HCT116 (cell line): Measurements from ENCODE around the gene SSTR5. TPM values are rescaled to one million over a fixed set of nuclear protein-coding genes. Genes with fewer than 3 reads are reported as not detected.

Source experiments
- ATAC-seq: fragments of 200-7000 bp; cut with Tn5 transposase; 2 replicates; pipeline ENCODE4 v1.9.1; 2020; ENCODE audit warnings: mild to moderate bottlenecking, moderate library complexity
- BruUV-seq: library from RNA; stranded (reverse); fragments of 400-500 nt; replicated peaks from 2 replicates; lab custom pipeline; 2021; lab: Mats Ljungman, UMichigan
- CTCF ChIA-PET: fragments of 300-600 bp; sonication (Branson Sonifier 250); formaldehyde crosslinking; loops from one replicate; lab custom pipeline; 2021; ENCODE audit warnings: antibody characterized with exemption; lab: Charles Lee
- POLR2A ChIA-PET: fragments of 300-600, 350-600 bp; sonication (Branson Sonifier 250); formaldehyde crosslinking; loops from one replicate; lab custom pipeline; 2021; ENCODE audit warnings: antibody characterized with exemption; lab: Charles Lee
- RAD21 ChIA-PET, 2 experiments: fragments of 300-600 bp; sonication (Branson Sonifier 250); formaldehyde crosslinking; loops; one replicate each; lab custom pipeline; 2023; ENCODE audit warnings: low total read pairs in 2 of 2; ENCODE audit not compliant: uncharacterized antibody in 2 of 2, unreplicated experiment in 2 of 2, low non-redundant PET in 1 of 2; lab: Charles Lee
- DNase-seq: peaks from one replicate; pipeline ENCODE4 v3.0.0-alpha.2; 2010; ENCODE audit warnings: low read depth, low spot score
- H2AFZ ChIP-seq: fragments of 200-600 bp; shearing (Covaris generic), sonication (generic); 2 replicates; pipeline ENCODE4 v1.6.1; 2017; ENCODE audit warnings: low read depth, mixed run types, mixed read lengths, antibody characterized with exemption, low read length; ENCODE audit not compliant: poor library complexity, severe bottlenecking
- H3K27ac ChIP-seq: 2 replicates; pipeline ENCODE4 v1.5.1; 2012; ENCODE audit warnings: low read depth, low read length
- H3K27me3 ChIP-seq: fragments of 200-600 bp; sonication (generic); 2 replicates; pipeline ENCODE4 v1.6.1; 2016; ENCODE audit warnings: mixed run types, low read length, mixed read lengths; ENCODE audit not compliant: insufficient read depth
- H3K36me3 ChIP-seq, 2 experiments: fragments of 200-500 bp in 1 of 2; fragments of 200-600 bp in 1 of 2; sonication (Bioruptor generic) in 1 of 2; sonication (generic) in 1 of 2; 2 replicates each; pipeline versions ENCODE4 v1.5.1 to v1.6.1; 2014 to 2016; ENCODE audit warnings: low read length in 2 of 2, inconsistent platforms in 1 of 2, mixed read lengths in 1 of 2, mixed run types in 1 of 2; ENCODE audit not compliant: insufficient read depth in 2 of 2, control insufficient read depth in 1 of 2
- H3K4me1 ChIP-seq, 2 experiments: fragments of 200-600 bp in 1 of 2; sonication (generic) in 1 of 2; 2 replicates each; pipeline versions ENCODE4 v1.5.1 to v1.6.1; 2012 to 2017; ENCODE audit warnings: low read length in 2 of 2, inconsistent platforms in 1 of 2, mild to moderate bottlenecking in 1 of 2, mixed read lengths in 1 of 2, mixed run types in 1 of 2, moderate library complexity in 1 of 2; ENCODE audit not compliant: insufficient read depth in 2 of 2, control insufficient read depth in 1 of 2
- H3K4me2 ChIP-seq: fragments of 200-600 bp; sonication (generic); 2 replicates; pipeline ENCODE4 v1.6.1; 2017; ENCODE audit warnings: mixed run types, low read length, mixed read lengths
- H3K4me3 ChIP-seq, 2 experiments: fragments of 200-600 bp in 1 of 2; sonication (generic) in 1 of 2; replicated peaks in 1 of 2; 2 replicates each; pipeline ENCODE4 v1.5.1; 2011 to 2016; ENCODE audit warnings: low read length in 2 of 2, control low read depth in 1 of 2, low read depth in 1 of 2, mild to moderate bottlenecking in 1 of 2, mixed read lengths in 1 of 2, mixed run types in 1 of 2
- H3K79me2 ChIP-seq: fragments of 200-600 bp; sonication (generic); 2 replicates; pipeline ENCODE4 v1.6.1; 2017; ENCODE audit warnings: mild to moderate bottlenecking, mixed run types, low read length, moderate library complexity, mixed read lengths; ENCODE audit not compliant: insufficient read depth
- H3K9ac ChIP-seq: fragments of 200-600 bp; sonication (generic); 2 replicates; pipeline ENCODE4 v1.6.1; 2016; ENCODE audit warnings: low read length, mixed read lengths
- H3K9me2 ChIP-seq: fragments of 200-600 bp; sonication (generic), shearing (Covaris generic); 2 replicates; pipeline ENCODE4 v1.6.1; 2017; ENCODE audit warnings: mixed run types, mild to moderate bottlenecking, moderate library complexity; ENCODE audit not compliant: insufficient read depth
- H3K9me3 ChIP-seq, 2 experiments: fragments of 200-500 bp in 1 of 2; fragments of 200-600 bp in 1 of 2; sonication (Bioruptor generic) in 1 of 2; sonication (generic) in 1 of 2; 2 replicates each; pipeline ENCODE4 v1.6.1; 2014 to 2017; ENCODE audit warnings: low read length in 2 of 2, mixed read lengths in 2 of 2, inconsistent platforms in 1 of 2, low read depth in 1 of 2, mild to moderate bottlenecking in 1 of 2, mixed run types in 1 of 2, moderate library complexity in 1 of 2; ENCODE audit not compliant: control insufficient read depth in 1 of 2, insufficient read depth in 1 of 2
- H4K20me1 ChIP-seq: fragments of 200-600 bp; sonication (generic), shearing (Covaris generic); 2 replicates; pipeline ENCODE4 v1.6.1; 2017; ENCODE audit warnings: mixed run types, mild to moderate bottlenecking, moderate library complexity; ENCODE audit not compliant: insufficient read depth
- CBX3 ChIP-seq: IDR thresholded peaks from 2 replicates; pipeline ENCODE4 v1.6.1; 2012; ENCODE audit warnings: low read depth
- CTCF ChIP-seq, 3 experiments: fragments of 200-600 bp in 1 of 3; sonication (generic) in 1 of 3; IDR thresholded peaks in 2 of 3; conservative IDR thresholded peaks in 1 of 3; 2 replicates each; pipeline ENCODE4 v1.5.1; 2012 to 2017; ENCODE audit warnings: low read depth in 2 of 3, low read length in 2 of 3, antibody characterized with exemption in 1 of 3, borderline replicate concordance in 1 of 3, control low read depth in 1 of 3, mild to moderate bottlenecking in 1 of 3, mixed read lengths in 1 of 3, mixed run types in 1 of 3, moderate library complexity in 1 of 3; ENCODE audit not compliant: insufficient read depth in 1 of 3
- RAD21 ChIP-seq: IDR thresholded peaks from 2 replicates; pipeline ENCODE4 v1.6.1; 2012; ENCODE audit warnings: low read depth, mild to moderate bottlenecking
- TCF7L2 ChIP-seq: IDR thresholded peaks from 2 replicates; pipeline ENCODE4 v1.7.0; 2011; ENCODE audit warnings: borderline replicate concordance, inconsistent platforms; ENCODE audit not compliant: insufficient read depth, insufficient read length; ENCODE audit errors: extremely low read depth
- intact Hi-C: fragments of 100-400 bp; cut with micrococcal nuclease; formaldehyde crosslinking; loops from 2 replicates; pipeline ENCODE4 v1.10.0; 2022
- total RNA-seq: library from RNA; stranded (reverse); gene quantifications from one replicate; pipeline ENCODE4 v1.2.1, GENCODE V29; 2021; ENCODE audit not compliant: unreplicated experiment

Gene SSTR5
- total RNA-seq, 1 experiment from 2014 or later = 7.2 TPM

GRCh38 chr16:1056196-1056595 is 16.4 kb upstream of the SSTR5 start:
- BruUV-seq = no TSS peak
- no peaks in the 10 kb centered on the region for H4K20me1 ChIP-seq
- TF ChIP-seq RAD21 = no peak
- H3K9ac ChIP-seq = no peak overlapping the region
- no peak overlapping the region for H2AFZ ChIP-seq
- ATAC-seq = no peak
- ChIA-PET RAD21 (interaction anchor here in 1 of 2 experiments (1.2 to 1.6 kb wide), 2 partner anchors 43 to 47 kb away, joined by 4 to 5 read pairs; no protein-coding TSS in a partner anchor), CTCF (interaction anchor here (0.6 to 2.8 kb wide), 6 partner anchors 9 to 361 kb away, joined by 3 to 18 read pairs (median 3); no protein-coding TSS in a partner anchor), POLR2A (interaction anchor here (0.7 kb wide), 1 partner anchor 15 kb away, joined by 4 read pairs; no protein-coding TSS in a partner anchor)
- peaks cover 6 to 22% of the 10 kb centered on the region in 2 experiments; a peak in 3 of 4 replicates for H3K4me1 ChIP-seq
- H3K9me3 ChIP-seq = no peaks in the 10 kb centered on the region
- no peaks in the 10 kb centered on the region for H3K79me2 ChIP-seq
- no peak overlapping the region for H3K4me3 ChIP-seq
- H3K36me3 ChIP-seq = no peaks in the 10 kb centered on the region
- intact Hi-C loops = loop anchor here (2.0 to 10.0 kb wide), 4 partner anchors 35 to 344 kb away; no protein-coding TSS in a partner anchor
- H3K27me3 ChIP-seq = no peaks in the 10 kb centered on the region
- DNase-seq = no peak
- no peak overlapping the region for H3K27ac ChIP-seq
- H3K9me2 ChIP-seq = no peaks in the 10 kb centered on the region
- no peak overlapping the region for H3K4me2 ChIP-seq

DNA sequence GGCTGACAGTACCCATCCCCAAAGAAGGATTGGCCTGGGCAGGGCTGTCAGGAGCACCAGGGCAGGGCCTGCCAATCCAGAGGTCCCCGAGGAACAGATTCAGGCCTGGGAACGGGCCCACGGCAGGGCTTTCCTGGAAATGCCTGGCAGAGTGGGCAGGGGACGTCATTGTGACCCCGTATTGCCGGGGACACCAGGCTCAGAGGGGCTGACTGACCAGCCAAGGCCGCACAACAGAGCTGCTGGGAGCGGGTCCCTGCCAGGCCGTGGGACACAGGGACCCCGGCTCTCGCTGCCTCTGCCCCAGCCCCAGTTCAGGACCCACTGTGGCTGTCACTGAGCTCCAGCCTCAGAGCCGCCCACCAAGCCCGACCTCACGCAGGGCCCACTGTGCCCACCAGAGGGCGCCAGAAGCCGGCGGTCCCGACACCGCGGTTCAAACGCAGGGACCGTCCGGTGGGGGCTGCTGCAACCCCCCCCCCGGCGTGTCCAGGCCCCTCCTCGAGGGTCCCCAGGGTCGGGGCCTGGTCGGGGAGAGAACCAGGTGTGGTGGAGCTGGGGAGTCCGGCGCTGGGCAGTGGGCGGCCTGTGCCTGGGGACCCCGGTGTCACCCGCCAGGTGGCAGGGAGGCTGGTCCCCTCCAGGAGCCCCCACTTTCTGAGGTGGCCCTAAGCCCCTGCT is 15.2 kb upstream of the SSTR5 start:
- Histone ChIP-seq H3K27ac (no peak overlapping the region), H3K4me3 (no peak overlapping the region), H3K4me2 (peak overlapping the region; percentile 35)
- TF ChIP-seq TCF7L2 (peak; percentile 57), CTCF (IDR thresholded peaks at IDR 0.05 in 2 of 3, conservative IDR thresholded peaks at IDR 0.05 in 1 of 3; ENCODE audit: borderline replicate concordance in 1 of 3, insufficient read depth in 1 of 3, low read depth in 2 of 3, low read length in 2 of 3) (peak; percentile 82 to 96 (median 94)), RAD21 (peak; percentile 99), CBX3 (no peak)
- TF ChIP-seq, all 23 proteins: peak for 3
- Histone ChIP-seq H3K79me2 (no peaks in the 10 kb centered on the region), H3K27me3 (no peaks in the 10 kb centered on the region), H3K9ac (no peak overlapping the region), H4K20me1 (no peaks in the 10 kb centered on the region), H3K9me3 (no peaks in the 10 kb centered on the region), H3K4me1 (peaks cover 6 to 22% of the 10 kb centered on the region in 2 experiments; a peak in 3 of 4 replicates), H3K9me2 (no peaks in the 10 kb centered on the region), H3K36me3 (no peaks in the 10 kb centered on the region), H2AFZ (no peak overlapping the region)
- POLR2A ChIA-PET = interaction anchor here (0.6 to 1.1 kb wide), 4 partner anchors 15 to 136 kb away, joined by 3 to 6 read pairs (median 4); partner anchors contain the start of gene SSTR5
- ATAC-seq (peak; percentile 84), DNase-seq (no peak)
- intact Hi-C loops = loop anchor here (1.0 to 10.0 kb wide), 5 partner anchors 33 to 345 kb away; no protein-coding TSS in a partner anchor
- CTCF ChIA-PET = interaction anchor here (0.7 to 2.8 kb wide), 14 partner anchors 9 to 362 kb away, joined by 3 to 18 read pairs (median 5); partner anchors contain the start of gene ANTKMT
- BruUV-seq = no TSS peak
- RAD21 ChIA-PET = interaction anchor here (0.7 to 1.6 kb wide), 14 partner anchors 9 to 137 kb away, joined by 3 to 7 read pairs (median 3); no protein-coding TSS in a partner anchor
